Fibroblast of pulmonary artery (primary cell): ENCODE measurements around the gene PRKRA.
A peak's percentile ranks its signal among the peaks of the same experiment; 100 is the strongest.

Experiments
- DNase-seq: peaks from one replicate; pipeline ENCODE4 v3.0.0-alpha.2; 2010; ENCODE audit warnings: low read depth
- H3K4me3 ChIP-seq: replicated peaks from 2 replicates; pipeline ENCODE4 v1.5.1; 2011; ENCODE audit warnings: low read depth, mild to moderate bottlenecking, control low read depth, low read length, moderate library complexity
- TF ChIP-seq, protein P1 (sequence below): IDR thresholded peaks from 2 replicates; pipeline ENCODE4 v1.5.1; 2011; ENCODE audit warnings: mild to moderate bottlenecking, control low read depth, low read length, inconsistent platforms; ENCODE audit errors: missing control alignments

PRKRA gene

DNA sequence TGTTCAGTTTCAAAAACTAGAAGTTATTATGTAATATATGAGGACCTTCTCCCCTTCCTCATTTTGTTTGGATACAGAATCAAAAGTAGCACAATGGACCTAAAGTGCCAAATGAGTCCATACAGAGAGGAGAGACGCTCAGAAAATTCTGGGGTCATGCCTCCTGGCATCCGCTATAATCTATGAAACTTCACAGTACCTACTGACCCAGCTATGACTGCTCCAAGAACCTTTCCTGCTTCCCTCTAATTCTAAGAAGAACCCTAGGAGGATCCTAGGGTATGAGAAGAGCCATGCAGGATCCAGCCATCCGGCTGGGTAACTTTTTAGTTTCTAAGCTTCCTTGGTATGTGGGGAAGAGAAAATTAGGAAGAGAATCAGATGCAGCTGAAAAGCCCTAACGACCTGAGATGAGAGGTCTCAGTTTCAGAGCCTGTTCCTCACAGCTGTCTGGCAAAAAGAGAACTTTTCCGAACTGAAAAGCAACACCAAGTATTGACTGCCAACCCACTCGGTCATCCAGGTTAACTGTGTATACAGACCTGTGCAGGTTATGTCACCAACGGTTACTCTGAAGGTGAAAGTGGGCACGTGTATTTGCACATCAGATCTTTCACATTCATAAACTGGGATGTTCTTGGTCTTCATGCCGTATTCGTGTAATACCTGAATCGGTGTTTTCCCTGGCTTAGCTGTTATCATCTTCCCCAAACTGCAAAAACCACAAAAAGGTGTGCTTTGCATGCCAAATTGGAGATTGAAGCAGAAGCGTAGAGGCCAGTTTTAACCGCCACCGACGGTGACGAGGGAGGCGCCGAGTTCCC, 1.1 kb downstream of the PRKRA start:
- H3K4me3 ChIP-seq: peak overlapping the region; percentile 84
- no peak for DNase-seq
- TF ChIP-seq, protein P1, sequence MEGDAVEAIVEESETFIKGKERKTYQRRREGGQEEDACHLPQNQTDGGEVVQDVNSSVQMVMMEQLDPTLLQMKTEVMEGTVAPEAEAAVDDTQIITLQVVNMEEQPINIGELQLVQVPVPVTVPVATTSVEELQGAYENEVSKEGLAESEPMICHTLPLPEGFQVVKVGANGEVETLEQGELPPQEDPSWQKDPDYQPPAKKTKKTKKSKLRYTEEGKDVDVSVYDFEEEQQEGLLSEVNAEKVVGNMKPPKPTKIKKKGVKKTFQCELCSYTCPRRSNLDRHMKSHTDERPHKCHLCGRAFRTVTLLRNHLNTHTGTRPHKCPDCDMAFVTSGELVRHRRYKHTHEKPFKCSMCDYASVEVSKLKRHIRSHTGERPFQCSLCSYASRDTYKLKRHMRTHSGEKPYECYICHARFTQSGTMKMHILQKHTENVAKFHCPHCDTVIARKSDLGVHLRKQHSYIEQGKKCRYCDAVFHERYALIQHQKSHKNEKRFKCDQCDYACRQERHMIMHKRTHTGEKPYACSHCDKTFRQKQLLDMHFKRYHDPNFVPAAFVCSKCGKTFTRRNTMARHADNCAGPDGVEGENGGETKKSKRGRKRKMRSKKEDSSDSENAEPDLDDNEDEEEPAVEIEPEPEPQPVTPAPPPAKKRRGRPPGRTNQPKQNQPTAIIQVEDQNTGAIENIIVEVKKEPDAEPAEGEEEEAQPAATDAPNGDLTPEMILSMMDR: no peak

DNA sequence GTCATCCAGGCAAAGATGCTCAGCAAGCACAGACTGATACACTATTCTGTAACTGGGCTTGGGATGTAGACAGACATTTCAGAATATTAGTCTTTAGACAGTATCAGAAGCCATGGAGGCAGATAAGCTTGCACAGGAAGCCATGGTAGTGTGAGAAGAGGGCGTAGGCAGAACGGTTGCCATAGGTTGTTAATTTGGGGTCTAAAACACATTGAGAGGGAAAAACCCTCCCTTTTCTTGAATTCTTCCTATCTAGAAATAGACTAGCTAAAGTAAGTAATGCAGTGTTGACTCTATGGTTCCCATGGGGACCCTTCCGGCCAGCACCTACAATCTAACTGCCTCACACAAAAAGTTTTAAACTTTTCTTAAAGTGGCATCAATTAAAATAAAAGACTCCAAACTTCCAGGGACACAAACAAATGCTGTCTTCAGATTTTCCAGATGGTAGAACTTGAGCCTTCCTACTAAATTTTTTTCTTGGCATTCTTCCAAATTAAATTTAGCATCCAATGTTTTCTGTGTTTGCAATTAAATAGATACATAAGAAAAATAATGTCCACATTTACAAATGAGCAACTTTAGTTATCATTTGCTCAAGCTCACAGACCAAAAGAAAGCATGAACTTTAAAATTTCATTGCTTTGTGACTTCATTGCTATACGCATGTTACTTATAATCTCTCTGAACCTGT, 1.9 kb downstream of the PRKRA start:
- H3K4me3 ChIP-seq: peak overlapping the region; percentile 84
- no peak for DNase-seq
- TF ChIP-seq, protein P1: no peak

DNA sequence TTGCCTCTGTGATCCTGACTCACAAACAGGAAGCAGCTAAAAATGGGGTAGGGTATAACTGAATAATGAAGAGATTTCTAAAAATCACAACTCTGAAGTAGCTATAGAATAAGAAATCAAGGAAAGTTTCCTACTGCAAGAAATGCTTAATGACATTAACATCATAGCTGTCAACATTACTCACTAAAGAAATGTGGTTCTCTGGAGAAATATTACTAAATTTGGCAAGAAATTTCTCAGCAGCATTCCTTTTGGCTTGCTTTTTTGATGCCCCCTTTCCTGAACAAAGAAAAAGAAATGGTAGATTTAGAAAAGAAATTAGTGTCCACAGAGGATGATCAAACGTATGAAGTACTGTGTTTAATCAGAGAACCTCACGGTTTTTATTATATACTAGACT, 9.5 kb downstream of the PRKRA start:
- no peak for DNase-seq
- TF ChIP-seq, protein P1: no peak
- no peak overlapping the region for H3K4me3 ChIP-seq

DNA sequence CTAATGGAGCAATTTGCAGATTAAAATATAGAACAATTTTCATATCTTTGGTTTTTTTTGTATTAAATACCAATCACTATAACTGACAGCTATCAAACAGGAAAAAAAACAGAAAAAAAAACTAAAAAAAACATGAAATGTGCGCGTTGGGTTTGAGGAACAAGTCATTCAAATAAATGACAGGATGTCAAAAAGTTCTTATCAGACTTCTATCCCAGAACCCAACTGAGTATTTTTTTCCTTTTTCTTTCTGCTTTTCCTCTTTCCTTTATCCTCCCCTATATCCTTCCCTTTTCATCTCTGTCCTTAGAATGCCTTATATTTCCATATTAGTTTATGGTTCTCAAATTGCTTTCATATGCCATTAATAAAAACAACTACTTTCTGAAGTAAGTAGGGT, 14.3 kb downstream of the PRKRA start:
- TF ChIP-seq, protein P1: no peak
- H3K4me3 ChIP-seq: no peak overlapping the region
- DNase-seq: no peak

DNA sequence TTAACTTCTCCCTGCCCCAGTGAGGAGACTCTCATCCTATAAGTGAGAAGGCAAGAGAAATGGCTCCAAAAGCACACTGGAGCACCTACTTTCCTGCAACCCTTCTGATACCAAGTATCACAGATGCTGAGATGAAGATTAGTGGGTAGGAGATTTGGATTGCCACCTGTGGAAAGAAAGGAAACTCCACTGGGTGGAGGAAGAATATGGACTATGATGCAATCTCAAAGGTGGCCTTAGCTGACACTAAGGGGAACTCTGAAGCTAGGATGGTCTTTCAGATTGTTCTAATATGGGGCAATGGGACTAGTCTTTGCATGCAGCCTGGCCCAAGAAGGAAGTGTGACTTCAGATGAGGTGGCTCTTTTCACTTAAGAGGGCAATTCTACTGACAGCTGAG, 21.6 kb downstream of the PRKRA start:
- DNase-seq: no peak
- TF ChIP-seq, protein P1: no peak
- H3K4me3 ChIP-seq: no peak overlapping the region

DNA sequence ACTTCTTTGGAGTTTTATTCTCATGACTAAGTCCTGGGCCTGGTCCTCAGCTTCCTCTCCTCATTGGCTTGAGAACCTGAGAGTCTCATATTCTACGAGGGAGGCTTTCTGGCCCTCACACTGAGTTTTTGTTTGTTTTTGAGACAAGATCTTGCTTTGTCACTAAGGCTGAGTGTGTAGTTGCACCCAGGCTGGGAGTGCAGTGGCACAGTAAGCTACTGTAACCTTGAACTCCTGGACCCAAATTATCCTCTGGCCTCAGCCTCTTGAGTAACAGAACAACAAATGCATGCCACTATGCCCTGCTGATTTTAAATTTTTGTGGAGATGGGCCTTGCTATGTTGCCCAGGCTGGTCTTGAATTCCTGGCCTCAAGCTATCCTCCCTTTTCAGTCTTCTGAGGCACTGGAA, 22.6 kb downstream of the PRKRA start:
- TF ChIP-seq, protein P1: no peak
- DNase-seq: no peak
- no peak overlapping the region for H3K4me3 ChIP-seq
